SH-SY5Y (cell line): Measurements from ENCODE around the gene DKK3.

Experiments used
- GATA2 ChIP-seq: IDR thresholded peaks from 2 replicates; pipeline ENCODE4 v1.6.1; 2011; ENCODE audit warnings: mild to moderate bottlenecking, low read depth, low read length
- GATA3 ChIP-seq: IDR thresholded peaks from 2 replicates; pipeline ENCODE4 v1.6.1; 2011; ENCODE audit warnings: low read depth, mild to moderate bottlenecking, low read length, moderate library complexity

DKK3 gene

DNA sequence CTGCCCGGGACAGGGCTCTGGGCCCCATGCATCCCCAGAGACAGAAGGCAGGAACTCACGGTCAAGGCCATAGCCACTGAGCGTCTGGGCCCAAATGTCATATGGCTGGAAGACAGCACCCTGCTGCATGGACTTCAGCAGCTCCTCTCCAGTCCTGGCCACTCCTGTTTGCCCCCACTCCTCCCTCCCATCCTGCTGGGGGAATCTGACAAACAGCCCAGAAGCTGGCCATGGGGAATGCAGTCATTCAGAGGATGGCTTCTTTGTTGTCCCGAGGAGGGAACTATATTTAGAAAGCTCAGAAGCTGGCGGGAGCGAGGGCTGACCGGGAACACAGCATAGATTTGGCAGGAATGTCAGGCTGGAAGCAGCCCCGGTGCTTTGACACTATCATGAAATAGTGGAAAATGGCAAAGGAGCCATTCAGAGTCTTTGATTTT is 35.0 kb downstream of the DKK3 start:
- TF ChIP-seq GATA3 (no peak), GATA2 (no peak)

DNA sequence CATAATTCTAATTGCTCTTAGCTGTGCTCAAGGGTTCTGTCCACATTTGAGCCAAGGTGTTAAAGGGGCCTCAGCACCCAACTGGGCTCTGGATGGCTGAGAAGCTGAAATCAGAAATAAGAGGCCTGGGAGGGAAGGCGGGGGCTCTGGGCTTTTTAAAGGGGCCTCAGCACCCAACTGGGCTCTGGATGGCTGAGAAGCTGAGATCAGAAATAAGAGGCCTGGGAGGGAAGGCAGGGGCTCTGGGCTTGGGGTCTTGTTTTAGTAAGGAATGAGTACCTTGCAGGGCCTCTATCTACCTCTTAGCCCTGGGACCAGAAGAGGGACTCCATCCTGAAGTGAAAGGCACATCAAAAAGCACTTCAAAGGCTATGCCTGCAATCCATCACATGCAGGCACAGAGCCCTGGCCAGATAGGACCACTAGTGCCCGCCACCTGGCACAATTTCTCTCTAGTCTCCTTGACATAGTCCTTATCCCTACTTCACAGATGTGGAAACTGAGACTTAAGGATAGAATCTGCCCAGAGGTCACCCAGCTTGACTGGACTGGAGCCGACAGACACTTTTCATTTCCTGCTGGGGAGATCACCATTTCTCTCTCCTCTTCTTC is 35.6 kb downstream of the DKK3 start:
- no peak for TF ChIP-seq GATA3
- no peak for TF ChIP-seq GATA2

GRCh38 chr11:11971906-11972547 is 36.4 kb downstream of the DKK3 start:
- TF ChIP-seq GATA3, result no peak
- TF ChIP-seq GATA2, result no peak

DNA sequence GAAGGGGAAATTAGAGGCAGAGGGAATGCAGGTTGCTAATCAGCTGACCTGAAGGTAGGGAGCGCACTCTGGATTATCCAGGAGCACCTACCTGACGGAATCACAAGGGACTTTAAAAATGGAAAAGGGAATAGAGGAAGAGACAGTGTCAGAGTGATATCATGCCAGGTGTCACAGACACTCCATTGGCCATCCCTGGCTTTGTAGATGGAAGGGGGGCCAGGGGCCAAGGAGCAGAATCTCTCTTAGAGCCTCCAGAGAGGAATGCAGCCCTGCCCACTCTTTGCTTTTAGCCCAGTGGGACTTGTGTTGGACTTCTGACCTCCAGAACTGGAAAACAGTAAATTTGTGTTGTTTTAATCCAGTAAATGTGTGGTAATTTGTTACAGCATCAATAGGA is 37.9 kb downstream of the DKK3 start:
- TF ChIP-seq GATA3 (no peak), GATA2 (no peak)

- TF ChIP-seq GATA2, result no peak
Observed at GRCh38 chr11:11969380-11970215, 38.8 kb downstream of the DKK3 start.

GRCh38 chr11:11968511-11969280 is 39.7 kb downstream of the DKK3 start:
- no peak; the same call in 1 of the 2 replicates for TF ChIP-seq GATA2
- no peak for TF ChIP-seq GATA3

GRCh38 chr11:11967669-11968510 is 40.5 kb downstream of the DKK3 start:
- TF ChIP-seq GATA2 (no peak), GATA3 (no peak)

DNA sequence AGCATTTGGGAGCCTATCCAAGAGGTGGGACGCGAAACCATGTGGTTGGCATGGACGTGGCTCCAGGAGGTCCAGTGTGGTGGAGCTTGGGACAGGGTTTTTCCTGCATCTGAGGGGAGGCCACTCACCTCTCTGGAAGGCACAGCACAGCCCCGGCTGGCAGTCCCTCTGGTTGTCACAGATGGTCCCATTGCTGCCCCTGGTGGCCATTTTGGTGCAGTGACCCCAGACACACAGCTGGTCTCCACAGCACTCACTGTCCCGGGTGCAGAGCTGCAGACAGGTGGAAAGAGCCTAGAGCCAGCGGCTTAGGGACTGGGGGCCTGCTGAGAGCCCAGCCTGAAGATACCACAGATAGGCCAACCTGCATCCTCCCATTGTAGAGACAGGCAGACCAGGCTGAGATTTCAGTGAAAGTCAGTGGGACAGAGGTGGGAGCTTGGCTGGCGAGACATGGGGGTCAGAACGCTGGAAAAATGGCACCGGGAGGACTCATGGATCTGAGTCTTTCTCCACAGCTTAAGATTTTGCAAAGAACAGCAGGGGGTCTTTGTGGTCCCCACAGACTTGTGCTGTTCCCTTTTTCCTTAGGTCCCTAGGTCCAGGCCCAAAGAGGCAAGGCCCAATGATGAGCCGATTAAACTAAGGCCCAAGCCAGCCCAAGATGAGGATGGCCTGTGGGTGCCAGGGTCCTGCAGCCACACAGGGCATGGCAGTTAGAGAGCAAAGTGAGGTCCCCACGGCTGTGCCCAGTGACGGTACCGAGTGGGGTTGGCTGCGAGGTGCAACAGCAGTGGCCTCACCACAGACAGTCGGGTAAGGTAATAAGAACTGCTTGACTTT is 41.4 kb downstream of the DKK3 start:
- no peak for TF ChIP-seq GATA3
- TF ChIP-seq GATA2, result no peak

DNA sequence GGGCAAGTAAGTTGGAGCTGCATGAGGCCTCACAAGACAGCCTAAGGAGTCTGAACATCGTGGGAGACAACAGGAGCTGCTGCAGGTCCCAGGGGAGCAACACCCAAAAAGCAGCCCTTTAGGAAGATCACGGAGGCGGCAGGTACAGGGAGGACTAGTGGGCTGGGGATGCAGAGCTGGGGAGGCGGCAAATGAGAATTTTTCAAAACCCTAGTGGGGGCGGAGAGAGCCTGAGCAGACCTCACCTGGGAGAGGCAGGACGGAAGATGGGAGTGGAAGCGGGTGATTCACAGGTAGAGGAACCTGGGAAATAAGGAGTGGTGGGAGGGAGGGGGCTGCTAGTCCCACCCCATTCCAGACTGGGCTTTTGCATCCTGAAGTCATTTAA is 42.1 kb downstream of the DKK3 start:
- TF ChIP-seq GATA3 (no peak), GATA2 (no peak)

- no peak for TF ChIP-seq GATA3
- TF ChIP-seq GATA2, result no peak
Observed at GRCh38 chr11:11965656-11966353, 42.6 kb downstream of the DKK3 start.

DNA sequence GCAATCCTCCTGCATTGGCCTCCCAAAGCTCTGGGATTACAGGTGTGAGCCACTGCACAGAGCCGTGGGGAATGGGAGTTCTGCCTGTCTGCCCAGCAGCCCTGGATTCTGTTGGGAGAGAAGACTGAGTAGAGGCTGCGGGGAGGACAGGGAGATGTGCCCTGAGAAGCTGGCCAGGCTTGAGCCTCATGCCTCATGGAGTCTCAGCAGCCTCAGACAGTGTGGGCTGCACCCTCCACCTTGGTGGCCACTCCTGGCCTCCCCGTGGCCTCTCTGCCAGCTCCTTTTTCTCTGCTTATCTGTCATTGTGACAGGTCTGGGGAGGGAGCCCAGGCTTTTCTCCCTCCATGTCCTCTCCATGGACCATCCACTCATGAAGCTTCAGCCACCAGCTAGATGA is 43.2 kb downstream of the DKK3 start:
- TF ChIP-seq GATA2 (no peak), GATA3 (no peak)

- no peak for TF ChIP-seq GATA2
- no peak for TF ChIP-seq GATA3
Observed at GRCh38 chr11:11964774-11965150, 43.7 kb downstream of the DKK3 start.
